Stimulated activated CD4-positive, alpha-beta T cell treated with anti-CD3 and anti-CD28 coated beads, TNF-alpha, amount 100 ng/mL, for 24 hours (primary cell): ENCODE measurements around the gene MAU2.
"Not testable (repeated sequence)": the region's sequence is repeated elsewhere in the genome, so short reads cannot be mapped to it uniquely, and the experiment has no call there.

Experiments used
- DNase-seq, 3 experiments: peaks; one replicate each; pipeline ENCODE4 v3.0.0-alpha.2; 2020; ENCODE audit warnings: low read depth in 3 of 3

The MAU2 gene

DNA sequence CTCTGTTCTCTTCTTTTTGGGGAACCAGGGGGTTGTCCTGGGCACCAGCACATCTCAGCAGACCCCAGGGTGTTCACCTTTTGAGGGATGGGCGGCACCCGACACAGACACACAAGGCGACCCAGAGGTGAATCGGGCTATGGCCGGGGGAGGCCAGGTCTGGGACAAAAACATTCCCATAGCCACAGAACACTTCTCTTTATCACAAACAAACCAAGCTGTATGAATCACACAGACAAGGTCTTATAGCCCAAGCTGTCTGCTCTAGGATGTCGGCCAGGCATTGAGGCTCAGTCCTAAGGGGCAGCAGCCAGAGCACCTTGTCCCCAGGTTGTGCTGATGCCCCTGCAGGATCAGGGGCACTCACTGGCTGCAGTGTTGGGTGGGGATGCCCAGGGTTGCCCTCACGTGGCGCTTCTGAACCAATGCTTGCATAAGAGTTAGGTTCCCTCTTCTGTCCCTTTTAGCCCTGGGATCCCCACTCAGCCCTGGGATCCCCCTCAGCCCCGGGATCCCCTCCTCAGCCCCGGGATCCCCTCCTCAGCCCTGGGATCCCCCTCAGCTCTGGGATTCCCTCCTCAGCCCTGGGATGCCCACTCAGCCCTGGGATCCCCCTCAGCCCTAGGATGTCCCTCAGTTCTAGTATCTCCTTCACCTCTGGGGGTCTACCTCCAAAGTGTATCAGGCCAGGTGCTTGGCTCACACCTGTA lies 26.9 kb downstream of the MAU2 start:
- DNase-seq = no peak

- no peak for DNase-seq
Measured at GRCh38 chr19:19348266-19348665, 27.6 kb downstream of the MAU2 start.

DNA sequence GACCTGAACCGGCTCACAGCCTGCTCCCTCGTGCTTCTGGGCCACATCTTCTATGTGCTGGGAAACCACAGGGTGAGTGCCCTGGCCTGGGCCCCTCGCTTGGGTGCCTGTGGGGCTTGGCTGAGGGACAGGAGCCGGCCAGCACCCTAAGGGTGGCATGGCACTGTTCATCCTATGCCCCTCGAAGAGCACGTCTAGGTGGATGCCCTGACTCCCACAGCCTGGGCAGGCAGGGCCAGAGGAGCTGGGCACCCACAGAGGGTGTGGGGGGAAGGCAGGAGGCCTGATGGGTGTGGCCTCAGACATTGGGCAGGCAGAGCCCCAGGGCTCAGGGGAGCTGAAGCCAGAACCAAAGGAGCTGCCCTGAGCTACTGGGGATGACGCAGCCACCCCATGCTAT lies 28.7 kb downstream of the MAU2 start:
- no peak for DNase-seq

GRCh38 chr19:19350756-19351155 lies 30.1 kb downstream of the MAU2 start:
- DNase-seq = not testable (repeated sequence)

GRCh38 chr19:19352823-19353222 lies 32.2 kb downstream of the MAU2 start:
- DNase-seq = no peak

- no peak for DNase-seq
Measured at GRCh38 chr19:19354007-19354406, 33.4 kb downstream of the MAU2 start.

- DNase-seq = no peak
Measured at GRCh38 chr19:19354932-19355331, 34.3 kb downstream of the MAU2 start.

- DNase-seq = no peak
Measured at GRCh38 chr19:19355606-19356139, 35.0 kb downstream of the MAU2 start.

DNA sequence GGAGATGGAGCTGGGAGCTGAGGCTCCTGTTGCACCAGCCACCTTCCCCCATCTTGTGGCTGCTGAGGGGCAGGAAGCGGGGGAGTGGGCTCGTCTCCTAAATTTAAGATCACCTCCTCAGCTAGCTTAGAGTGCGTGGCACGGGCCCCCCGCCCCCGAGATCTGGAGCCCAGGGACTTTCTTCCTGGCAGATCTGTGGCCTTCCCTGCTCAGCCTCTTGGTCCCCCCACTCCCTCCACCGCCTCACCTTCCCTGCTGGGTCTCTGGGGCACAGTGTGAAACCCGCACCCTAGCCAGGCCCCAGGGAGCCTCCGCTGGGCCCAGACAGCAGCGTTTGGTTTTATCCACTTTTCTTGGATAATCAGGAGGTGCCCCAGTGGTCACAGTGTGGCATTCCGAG lies 35.9 kb downstream of the MAU2 start:
- DNase-seq = no peak

GRCh38 chr19:19356901-19357566 lies 36.4 kb downstream of the MAU2 start:
- no peak for DNase-seq

DNA sequence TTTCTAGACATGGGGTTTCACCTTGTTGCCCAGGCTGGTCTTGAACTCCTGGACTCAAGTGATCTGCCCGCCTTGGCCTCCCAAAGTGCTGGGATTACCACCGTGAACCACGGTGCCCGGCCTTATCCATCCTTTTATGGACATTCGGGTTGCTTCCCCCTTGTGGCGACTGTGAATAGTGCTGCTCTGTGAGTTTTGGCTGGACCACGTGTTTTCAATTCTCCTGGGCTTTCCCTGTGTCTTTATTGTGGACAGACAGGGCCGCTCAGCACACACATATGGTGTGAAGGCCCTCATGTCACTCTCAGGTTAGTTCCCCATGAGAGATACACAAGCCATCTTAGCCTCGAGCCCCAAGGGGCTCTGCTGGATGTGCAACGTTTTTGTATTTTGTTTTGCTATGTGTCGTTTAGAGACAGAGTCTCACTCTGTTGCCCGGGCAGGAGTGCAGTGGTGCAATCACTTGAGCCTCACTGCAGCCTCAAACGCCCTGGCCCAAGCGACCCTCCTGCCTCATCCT lies 40.5 kb downstream of the MAU2 start:
- peak; percentile 44 to 76 (median 64) for DNase-seq

DNA sequence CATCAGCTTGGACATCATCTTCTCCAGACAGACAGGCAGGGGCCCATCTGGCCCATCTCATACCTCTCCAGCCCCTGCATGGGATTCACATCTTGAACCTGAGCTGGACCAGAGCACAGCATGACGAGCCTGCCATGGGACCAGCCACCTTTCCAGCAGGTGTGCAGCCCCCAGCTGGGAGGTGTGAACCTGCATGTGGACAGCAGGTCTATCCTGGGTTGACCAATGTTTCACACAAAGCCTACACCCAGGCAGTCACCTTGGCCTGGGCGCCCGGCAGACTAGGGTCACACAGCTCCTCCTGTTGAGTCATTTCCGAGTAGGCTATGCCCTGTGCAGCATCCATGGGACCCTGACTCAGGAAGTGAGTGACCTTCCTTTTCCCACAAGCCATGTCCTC lies 41.4 kb downstream of the MAU2 start:
- no peak for DNase-seq

GRCh38 chr19:19366434-19367396 lies 46.1 kb downstream of the MAU2 start:
- DNase-seq = peak; percentile 40 to 68 (median 46)

- DNase-seq = no peak
Measured at GRCh38 chr19:19368087-19368486, 47.5 kb downstream of the MAU2 start.

DNA sequence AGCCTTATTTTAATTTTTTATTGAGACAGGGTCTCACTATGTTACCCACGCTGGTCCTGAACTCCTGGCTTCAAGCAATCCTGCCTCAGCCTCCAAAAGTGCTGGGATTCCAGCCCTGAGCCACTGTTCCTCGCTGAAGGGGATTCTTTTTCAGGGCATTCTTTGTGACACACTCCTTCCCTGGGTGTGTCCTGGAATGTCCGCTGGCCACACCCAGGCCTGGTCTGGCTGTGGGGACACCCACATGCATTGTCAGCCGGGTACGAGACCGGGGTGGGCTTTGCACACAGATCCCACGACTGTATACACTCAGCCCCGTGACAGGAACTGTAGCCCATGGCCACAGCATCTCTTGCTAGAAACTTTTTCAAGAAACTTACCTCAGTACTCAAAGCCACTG lies 50.4 kb downstream of the MAU2 start:
- no peak for DNase-seq

GRCh38 chr19:19372656-19373416 lies 52.2 kb downstream of the MAU2 start:
- DNase-seq = peak in 1 of 3 experiments; percentile 25

- no peak for DNase-seq
Measured at GRCh38 chr19:19379527-19379926, 58.9 kb downstream of the MAU2 start.

GRCh38 chr19:19380316-19380715 lies 59.7 kb downstream of the MAU2 start:
- DNase-seq = not testable (repeated sequence)

- no peak for DNase-seq
Measured at GRCh38 chr19:19381007-19381926, 60.6 kb downstream of the MAU2 start.

- no peak for DNase-seq
Measured at GRCh38 chr19:19382118-19382517, 61.5 kb downstream of the MAU2 start.
